Measurements from ENCODE around the gene ZNF219. TPM values are rescaled to one million over a fixed set of nuclear protein-coding genes. Genes with fewer than 3 reads are reported as not detected.

The ZNF219 gene
- total and polyA plus RNA-seq, 2 of the 13 experiments (the other 11 are each of a cell fraction or from before 2014, with no cell fraction given) = 34.5 to 36.6 TPM

DNA sequence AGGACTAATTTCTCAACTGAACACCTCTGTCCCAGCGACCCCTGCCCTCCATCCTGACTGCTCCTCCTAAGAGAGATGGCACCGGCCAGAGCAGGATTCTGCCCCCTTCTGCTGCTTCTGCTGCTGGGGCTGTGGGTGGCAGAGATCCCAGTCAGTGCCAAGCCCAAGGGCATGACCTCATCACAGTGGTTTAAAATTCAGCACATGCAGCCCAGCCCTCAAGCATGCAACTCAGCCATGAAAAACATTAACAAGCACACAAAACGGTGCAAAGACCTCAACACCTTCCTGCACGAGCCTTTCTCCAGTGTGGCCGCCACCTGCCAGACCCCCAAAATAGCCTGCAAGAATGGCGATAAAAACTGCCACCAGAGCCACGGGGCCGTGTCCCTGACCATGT is 55.5 kb downstream of the ZNF219 start (continued):
- TF ChIP-seq, protein P1, sequence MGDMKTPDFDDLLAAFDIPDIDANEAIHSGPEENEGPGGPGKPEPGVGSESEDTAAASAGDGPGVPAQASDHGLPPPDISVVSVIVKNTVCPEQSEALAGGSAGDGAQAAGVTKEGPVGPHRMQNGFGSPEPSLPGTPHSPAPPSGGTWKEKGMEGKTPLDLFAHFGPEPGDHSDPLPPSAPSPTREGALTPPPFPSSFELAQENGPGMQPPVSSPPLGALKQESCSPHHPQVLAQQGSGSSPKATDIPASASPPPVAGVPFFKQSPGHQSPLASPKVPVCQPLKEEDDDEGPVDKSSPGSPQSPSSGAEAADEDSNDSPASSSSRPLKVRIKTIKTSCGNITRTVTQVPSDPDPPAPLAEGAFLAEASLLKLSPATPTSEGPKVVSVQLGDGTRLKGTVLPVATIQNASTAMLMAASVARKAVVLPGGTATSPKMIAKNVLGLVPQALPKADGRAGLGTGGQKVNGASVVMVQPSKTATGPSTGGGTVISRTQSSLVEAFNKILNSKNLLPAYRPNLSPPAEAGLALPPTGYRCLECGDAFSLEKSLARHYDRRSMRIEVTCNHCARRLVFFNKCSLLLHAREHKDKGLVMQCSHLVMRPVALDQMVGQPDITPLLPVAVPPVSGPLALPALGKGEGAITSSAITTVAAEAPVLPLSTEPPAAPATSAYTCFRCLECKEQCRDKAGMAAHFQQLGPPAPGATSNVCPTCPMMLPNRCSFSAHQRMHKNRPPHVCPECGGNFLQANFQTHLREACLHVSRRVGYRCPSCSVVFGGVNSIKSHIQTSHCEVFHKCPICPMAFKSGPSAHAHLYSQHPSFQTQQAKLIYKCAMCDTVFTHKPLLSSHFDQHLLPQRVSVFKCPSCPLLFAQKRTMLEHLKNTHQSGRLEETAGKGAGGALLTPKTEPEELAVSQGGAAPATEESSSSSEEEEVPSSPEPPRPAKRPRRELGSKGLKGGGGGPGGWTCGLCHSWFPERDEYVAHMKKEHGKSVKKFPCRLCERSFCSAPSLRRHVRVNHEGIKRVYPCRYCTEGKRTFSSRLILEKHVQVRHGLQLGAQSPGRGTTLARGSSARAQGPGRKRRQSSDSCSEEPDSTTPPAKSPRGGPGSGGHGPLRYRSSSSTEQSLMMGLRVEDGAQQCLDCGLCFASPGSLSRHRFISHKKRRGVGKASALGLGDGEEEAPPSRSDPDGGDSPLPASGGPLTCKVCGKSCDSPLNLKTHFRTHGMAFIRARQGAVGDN (CRISPR knock-in tag; IDR thresholded peaks at IDR 0.05) = peak; percentile 63
- TF ChIP-seq ZNF841 (CRISPR knock-in tag; IDR thresholded peaks at IDR 0.05; ENCODE audit: borderline replicate concordance) = no peak
- no peak for TF ChIP-seq ZBTB42 (CRISPR knock-in tag; IDR thresholded peaks at IDR 0.05)
- no peak for TF ChIP-seq HOXA3 (CRISPR knock-in tag; IDR thresholded peaks at IDR 0.05)
- TF ChIP-seq POLR2AphosphoS2 (IDR thresholded peaks at IDR 0.05; ENCODE audit: low read depth, low read length) = no peak
- TF ChIP-seq, protein P2, sequence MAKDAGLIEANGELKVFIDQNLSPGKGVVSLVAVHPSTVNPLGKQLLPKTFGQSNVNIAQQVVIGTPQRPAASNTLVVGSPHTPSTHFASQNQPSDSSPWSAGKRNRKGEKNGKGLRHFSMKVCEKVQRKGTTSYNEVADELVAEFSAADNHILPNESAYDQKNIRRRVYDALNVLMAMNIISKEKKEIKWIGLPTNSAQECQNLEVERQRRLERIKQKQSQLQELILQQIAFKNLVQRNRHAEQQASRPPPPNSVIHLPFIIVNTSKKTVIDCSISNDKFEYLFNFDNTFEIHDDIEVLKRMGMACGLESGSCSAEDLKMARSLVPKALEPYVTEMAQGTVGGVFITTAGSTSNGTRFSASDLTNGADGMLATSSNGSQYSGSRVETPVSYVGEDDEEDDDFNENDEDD (CRISPR knock-in tag; IDR thresholded peaks at IDR 0.05; ENCODE audit: borderline replicate concordance) = no peak
- no peak for TF ChIP-seq ZNF20 (CRISPR knock-in tag; IDR thresholded peaks at IDR 0.05)
- no peak for TF ChIP-seq ZNF317 (CRISPR knock-in tag; IDR thresholded peaks at IDR 0.05)
- no peak for TF ChIP-seq ZSCAN12 (CRISPR knock-in tag; IDR thresholded peaks at IDR 0.05)
- no peak for TF ChIP-seq NR2F2 (IDR thresholded peaks at IDR 0.05; ENCODE audit: borderline replicate concordance, low read depth)
- no peak for TF ChIP-seq TSC22D2 (CRISPR knock-in tag; IDR thresholded peaks at IDR 0.05; ENCODE audit: borderline replicate concordance)

Measured in HepG2 (cell line).